OCI-LY1 (cell line): Measurements from ENCODE around the gene ATXN3.

Experiments
- H2AFZ ChIP-seq: fragments of 200-600 bp; sonication (generic), shearing (Covaris generic); 2 replicates; pipeline ENCODE4 v1.6.0; 2014; ENCODE audit warnings: antibody characterized with exemption, mild to moderate bottlenecking, low read length
- H3F3A ChIP-seq: fragments of 200-600 bp; sonication (generic), shearing (Covaris generic); 2 replicates; pipeline ENCODE4 v1.6.0; 2014; ENCODE audit warnings: mild to moderate bottlenecking, antibody characterized with exemption, low read length, moderate library complexity; ENCODE audit not compliant: insufficient read depth
- H3K27ac ChIP-seq: fragments of 200-600 bp; sonication (generic); 2 replicates; pipeline ENCODE4 v1.5.1; 2014; ENCODE audit warnings: low read length, mixed run types, mild to moderate bottlenecking, low read depth; ENCODE audit not compliant: poor library complexity, severe bottlenecking
- H3K27me3 ChIP-seq: fragments of 200-600 bp; sonication (generic); 2 replicates; pipeline ENCODE4 v1.6.0; 2014; ENCODE audit warnings: antibody characterized with exemption, mild to moderate bottlenecking, low read length, moderate library complexity; ENCODE audit not compliant: insufficient read depth
- H3K36me3 ChIP-seq: fragments of 200-600 bp; sonication (generic); 2 replicates; pipeline ENCODE4 v1.6.1; 2014; ENCODE audit warnings: mild to moderate bottlenecking, antibody characterized with exemption, low read length, moderate library complexity, mixed read lengths; ENCODE audit not compliant: insufficient read depth
- H3K4me1 ChIP-seq: fragments of 200-600 bp; sonication (generic); 2 replicates; pipeline ENCODE4 v1.5.1; 2014; ENCODE audit warnings: mild to moderate bottlenecking, low read length, moderate library complexity; ENCODE audit not compliant: insufficient read depth, severe bottlenecking
- H3K4me2 ChIP-seq: fragments of 200-600 bp; sonication (generic), shearing (Covaris generic); 2 replicates; pipeline ENCODE4 v1.6.1; 2014; ENCODE audit warnings: low read length
- H3K4me3 ChIP-seq: fragments of 200-600 bp; sonication (generic); 2 replicates; pipeline ENCODE4 v1.5.1; 2014; ENCODE audit warnings: low read length, low read depth, mild to moderate bottlenecking, mixed read lengths; ENCODE audit not compliant: poor library complexity, severe bottlenecking
- H3K79me2 ChIP-seq: fragments of 200-600 bp; shearing (Covaris generic); 2 replicates; pipeline ENCODE4 v1.6.1; 2016; ENCODE audit warnings: mixed run types, low read length, mixed read lengths; ENCODE audit not compliant: insufficient read depth
- H3K9ac ChIP-seq: fragments of 200-600 bp; sonication (generic), shearing (Covaris generic); 2 replicates; pipeline ENCODE4 v1.6.1; 2014; ENCODE audit warnings: mild to moderate bottlenecking, low read length, mixed read lengths
- H3K9me2 ChIP-seq: fragments of 200-600 bp; sonication (generic), shearing (Covaris generic); 2 replicates; pipeline ENCODE4 v1.6.1; 2014; ENCODE audit warnings: low read depth, mild to moderate bottlenecking, low read length, mixed read lengths
- H3K9me3 ChIP-seq: fragments of 200-600 bp; shearing (Covaris generic); 2 replicates; pipeline ENCODE4 v1.6.1; 2014; ENCODE audit warnings: low read length, mixed read lengths
- H4K20me1 ChIP-seq: fragments of 200-600 bp; sonication (generic), shearing (Covaris generic); 2 replicates; pipeline ENCODE4 v1.6.0; 2016; ENCODE audit warnings: mild to moderate bottlenecking, low read length; ENCODE audit not compliant: insufficient read depth
- CTCF ChIP-seq: fragments of 200-600 bp; sonication (generic), shearing (Covaris generic); IDR thresholded peaks from 2 replicates; pipeline ENCODE4 v1.5.1; 2017; ENCODE audit warnings: mild to moderate bottlenecking, antibody characterized with exemption, low read length, moderate library complexity, mixed read lengths
- EZH2 ChIP-seq: fragments of 200-600 bp; sonication (generic), shearing (Covaris generic); IDR thresholded peaks from 2 replicates; pipeline ENCODE4 v1.8.0; 2017; ENCODE audit warnings: borderline replicate concordance, mixed run types, mild to moderate bottlenecking, antibody characterized with exemption, low read length, moderate library complexity, mixed read lengths

Gene ATXN3

GRCh38 chr14:92109490-92109889, 3.1 kb upstream of the ATXN3 start:
- Histone ChIP-seq H3K9me3 (no peaks in the 10 kb centered on the region), H4K20me1 (no peaks in the 10 kb centered on the region), H3F3A (no peaks in the 10 kb centered on the region; the same call in 1 of the 2 replicates), H3K79me2 (peaks cover 9% of the 10 kb centered on the region), H3K9me2 (no peaks in the 10 kb centered on the region), H3K27ac (peak overlapping the region; percentile 88), H3K4me3 (no peak overlapping the region), H3K4me1 (peaks cover 38% of the 10 kb centered on the region), H3K9ac (no peak overlapping the region), H3K36me3 (no peaks in the 10 kb centered on the region), H2AFZ (no peak overlapping the region), H3K4me2 (no peak overlapping the region), H3K27me3 (no peaks in the 10 kb centered on the region)
- no peak for TF ChIP-seq CTCF
- no peak for TF ChIP-seq EZH2

GRCh38 chr14:92108345-92109254, 2.2 kb upstream of the ATXN3 start:
- H3K9me2 ChIP-seq, result no peaks in the 10 kb centered on the region
- peak overlapping the region; percentile 40 for H3K4me3 ChIP-seq
- no peaks in the 10 kb centered on the region for H3K36me3 ChIP-seq
- H3K4me2 ChIP-seq, result peak overlapping the region; percentile 59
- H3K27ac ChIP-seq, result peak overlapping the region; percentile 88
- H3F3A ChIP-seq, result no peaks in the 10 kb centered on the region
- H3K79me2 ChIP-seq, result peaks cover 14% of the 10 kb centered on the region
- peak overlapping the region; percentile 27; the same call in 1 of the 2 replicates for H3K9ac ChIP-seq
- no peaks in the 10 kb centered on the region for H3K9me3 ChIP-seq
- H2AFZ ChIP-seq, result peak overlapping the region; percentile 65; the same call in 1 of the 2 replicates
- no peaks in the 10 kb centered on the region for H4K20me1 ChIP-seq
- H3K4me1 ChIP-seq, result peaks cover 39% of the 10 kb centered on the region
- no peaks in the 10 kb centered on the region for H3K27me3 ChIP-seq
- TF ChIP-seq EZH2, result no peak
- no peak for TF ChIP-seq CTCF

GRCh38 chr14:92105893-92106142, 564 bp downstream of the ATXN3 start:
- H2AFZ ChIP-seq, result no peak overlapping the region
- peak overlapping the region; percentile 83 for H3K4me2 ChIP-seq
- H3K27me3 ChIP-seq, result no peaks in the 10 kb centered on the region
- H3K4me3 ChIP-seq, result peak overlapping the region; percentile 87
- no peaks in the 10 kb centered on the region for H3K36me3 ChIP-seq
- H3K79me2 ChIP-seq, result peaks cover 30% of the 10 kb centered on the region
- peak overlapping the region; percentile 4 for H3K27ac ChIP-seq
- H3K9ac ChIP-seq, result peak overlapping the region; percentile 87
- peaks cover 54% of the 10 kb centered on the region for H3K4me1 ChIP-seq
- H4K20me1 ChIP-seq, result no peaks in the 10 kb centered on the region
- H3K9me2 ChIP-seq, result no peaks in the 10 kb centered on the region
- no peaks in the 10 kb centered on the region for H3F3A ChIP-seq
- no peaks in the 10 kb centered on the region for H3K9me3 ChIP-seq
- TF ChIP-seq CTCF, result no peak
- no peak for TF ChIP-seq EZH2
